ENCODE results near the gene NRG3.

NRG3 gene

GRCh38 chr10:82472406-82473335 is 597.7 kb downstream of the NRG3 start:
- no peak for DNase-seq (ENCODE audit: low read depth)

- DNase-seq (ENCODE audit: low read depth) = no peak
Observed at GRCh38 chr10:82477776-82478175, 602.8 kb downstream of the NRG3 start.

GRCh38 chr10:82492647-82493046 is 617.7 kb downstream of the NRG3 start:
- DNase-seq (ENCODE audit: low read depth) = no peak

GRCh38 chr10:82496114-82496513 is 621.1 kb downstream of the NRG3 start:
- no peak for DNase-seq (ENCODE audit: low read depth)

DNA sequence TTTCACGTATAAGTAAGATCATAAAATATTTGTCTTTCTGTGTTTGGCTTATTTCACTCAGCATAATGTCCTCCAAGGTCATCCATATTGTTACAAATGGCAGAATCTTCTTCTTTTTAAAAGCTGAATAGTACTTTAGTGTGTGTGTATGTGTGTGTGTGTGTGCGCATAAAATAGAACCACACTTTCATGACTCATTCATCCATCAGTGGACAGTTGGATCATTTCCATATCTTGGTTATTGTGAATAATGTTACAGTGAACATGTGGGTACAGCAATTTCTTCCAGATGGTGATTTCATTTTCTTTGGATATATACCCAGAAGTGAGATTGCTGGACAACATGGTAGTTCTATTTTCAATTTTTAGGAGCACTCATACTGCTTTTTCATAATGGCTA is 622.4 kb downstream of the NRG3 start:
- no peak for DNase-seq (ENCODE audit: low read depth)

DNA sequence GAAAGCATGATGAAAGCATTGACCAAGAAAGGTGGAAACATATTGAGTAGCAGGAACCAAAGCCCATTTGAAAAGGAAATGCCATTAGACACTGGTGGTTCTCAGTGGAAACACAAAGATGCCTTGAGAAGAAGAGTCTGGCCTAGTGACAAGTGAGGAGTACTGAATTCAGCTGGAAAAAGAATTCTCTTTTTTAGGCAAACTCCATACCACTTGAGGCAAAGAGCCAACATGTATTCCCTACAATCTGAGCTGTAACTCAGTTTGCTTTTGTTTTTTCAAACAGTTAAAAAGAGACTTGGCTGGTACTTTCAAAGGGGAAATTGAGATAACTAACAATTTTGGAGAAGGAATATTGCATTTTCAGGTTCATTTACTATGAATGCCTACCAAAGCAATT is 624.0 kb downstream of the NRG3 start:
- DNase-seq (ENCODE audit: low read depth) = no peak

DNA sequence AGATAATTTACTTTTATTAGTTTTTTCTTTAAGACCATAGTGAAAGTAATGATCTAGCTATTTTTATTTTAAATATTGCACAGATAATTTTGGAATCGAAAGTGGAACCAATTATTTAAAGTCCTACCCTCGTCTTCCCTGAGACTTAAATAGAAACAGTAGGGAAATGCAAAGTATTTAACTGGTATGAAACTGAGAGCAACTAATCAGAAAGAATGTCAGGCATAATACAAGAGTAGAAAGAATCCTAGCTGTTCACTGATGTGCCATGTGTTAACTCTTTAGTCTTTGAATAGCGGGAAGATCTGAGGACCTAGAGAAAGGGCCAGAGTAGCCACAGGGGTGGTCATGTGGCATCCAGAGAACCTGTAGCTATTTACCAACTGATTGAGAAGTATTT is 630.0 kb downstream of the NRG3 start:
- no peak for DNase-seq (ENCODE audit: low read depth)

- no peak for DNase-seq (ENCODE audit: low read depth)
Observed at GRCh38 chr10:82506680-82507376, 631.8 kb downstream of the NRG3 start.

GRCh38 chr10:82515256-82515655 is 640.3 kb downstream of the NRG3 start:
- DNase-seq (ENCODE audit: low read depth) = no peak

DNA sequence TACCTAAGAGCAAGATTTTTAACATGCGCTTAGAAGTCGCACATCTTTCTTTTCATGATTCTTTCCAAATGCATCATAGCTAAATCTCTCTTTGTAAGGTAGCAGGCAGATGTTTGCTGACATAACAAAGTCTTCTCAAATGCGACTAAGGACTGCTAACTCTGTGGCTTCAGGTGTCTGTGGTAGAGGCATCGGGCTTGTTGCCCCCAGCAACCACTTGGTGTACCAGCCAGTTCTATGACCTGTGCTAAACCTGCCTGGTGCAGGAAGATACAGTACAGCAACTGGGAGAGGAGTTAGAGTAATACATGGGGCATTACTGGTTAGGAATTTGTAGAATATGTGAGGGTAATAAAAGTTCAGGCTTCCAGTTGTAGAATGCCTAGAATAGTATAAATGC is 654.1 kb downstream of the NRG3 start:
- DNase-seq (ENCODE audit: low read depth) = no peak

GRCh38 chr10:82535457-82535856 is 660.5 kb downstream of the NRG3 start:
- DNase-seq (ENCODE audit: low read depth) = no peak

DNA sequence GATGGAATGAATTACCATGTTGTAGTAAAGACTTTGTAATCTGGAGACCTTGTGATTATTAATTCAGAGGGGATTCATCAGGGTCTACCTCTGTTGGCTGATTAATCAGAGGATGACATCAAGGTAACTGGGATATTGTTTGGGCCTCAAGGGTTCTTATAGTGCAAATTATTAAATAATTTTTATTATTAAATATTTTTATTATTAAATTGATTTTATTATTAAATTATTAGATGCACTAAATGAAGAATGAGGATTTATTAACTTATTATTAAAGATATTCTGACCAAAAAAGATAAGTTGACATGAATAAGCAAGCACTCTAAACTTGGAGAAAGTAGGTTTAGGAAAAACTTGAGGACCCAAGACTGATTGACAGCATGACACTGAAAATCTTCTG is 661.7 kb downstream of the NRG3 start:
- DNase-seq (ENCODE audit: low read depth) = no peak

- DNase-seq (ENCODE audit: low read depth) = no peak
Observed at GRCh38 chr10:82538272-82538671, 663.3 kb downstream of the NRG3 start.

GRCh38 chr10:82543631-82544030 is 668.6 kb downstream of the NRG3 start:
- DNase-seq (ENCODE audit: low read depth) = no peak

DNA sequence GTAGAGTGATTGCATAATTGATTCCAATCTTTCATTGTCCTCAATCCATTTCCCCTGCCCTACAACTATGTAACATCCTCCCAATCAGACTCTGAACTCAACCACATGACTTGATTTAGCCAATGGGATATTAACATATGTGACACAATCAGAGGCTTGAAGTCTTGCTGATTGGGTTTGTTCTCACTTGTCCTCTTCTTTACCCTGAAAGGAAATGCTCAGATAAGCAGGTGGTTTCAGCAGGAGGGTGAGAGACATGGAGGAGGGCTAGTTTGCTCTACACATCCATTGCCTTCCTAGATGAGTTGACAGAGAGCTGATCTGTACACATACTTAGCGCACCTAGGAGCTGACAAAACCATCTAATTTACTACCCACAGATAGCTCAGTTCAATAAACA is 669.4 kb downstream of the NRG3 start:
- DNase-seq (ENCODE audit: low read depth) = no peak

GRCh38 chr10:82551506-82551905 is 676.5 kb downstream of the NRG3 start:
- no peak for DNase-seq (ENCODE audit: low read depth)

DNA sequence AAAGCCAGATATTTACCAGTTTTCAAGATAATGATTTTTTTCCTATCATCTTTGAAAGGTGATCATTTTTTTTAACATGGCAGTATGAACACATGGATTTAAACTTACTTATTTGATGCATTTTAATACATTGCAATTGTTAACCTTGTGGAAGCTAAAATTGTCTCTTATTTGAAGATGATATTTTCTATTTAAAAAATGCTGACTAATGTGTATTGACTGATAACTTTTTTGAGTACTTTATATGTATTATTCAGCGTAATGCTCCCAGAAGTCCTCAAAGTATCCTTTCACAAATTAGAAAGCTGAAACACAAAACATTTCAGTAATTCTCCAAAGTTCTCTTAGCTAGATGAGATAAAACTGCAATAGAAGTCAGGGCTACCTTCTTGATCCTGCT is 677.3 kb downstream of the NRG3 start:
- no peak for DNase-seq (ENCODE audit: low read depth)

GRCh38 chr10:82554381-82554780 is 679.4 kb downstream of the NRG3 start:
- no peak for DNase-seq (ENCODE audit: low read depth)

DNA sequence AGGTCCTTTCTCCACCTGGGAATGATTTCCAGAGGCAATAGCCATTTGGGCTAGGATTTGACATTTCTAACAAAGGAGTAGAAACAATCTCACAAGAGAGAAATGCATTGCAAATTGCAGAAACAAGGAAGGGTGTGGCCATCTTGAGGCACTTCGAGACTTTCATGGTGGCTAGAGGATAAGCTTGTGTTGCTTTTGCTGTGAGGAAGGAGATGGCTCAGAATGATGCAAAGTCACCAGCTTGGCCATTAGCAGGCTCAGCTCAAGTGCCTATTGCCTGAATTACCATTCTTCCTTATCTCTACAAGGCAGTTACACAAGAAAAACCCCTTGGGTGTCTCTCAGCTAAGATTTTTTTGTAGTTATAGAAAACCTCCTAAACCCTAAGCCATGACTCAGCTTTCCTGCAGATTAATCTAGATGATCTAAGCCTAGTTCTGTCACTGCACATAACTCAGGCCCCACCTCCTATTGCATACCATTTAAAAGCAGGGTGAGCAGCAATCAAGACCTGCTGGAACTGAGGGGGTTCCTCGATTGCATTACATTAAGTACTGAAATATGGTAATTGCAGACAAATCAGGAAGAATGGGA is 683.1 kb downstream of the NRG3 start:
- no peak for DNase-seq (ENCODE audit: low read depth)

DNA sequence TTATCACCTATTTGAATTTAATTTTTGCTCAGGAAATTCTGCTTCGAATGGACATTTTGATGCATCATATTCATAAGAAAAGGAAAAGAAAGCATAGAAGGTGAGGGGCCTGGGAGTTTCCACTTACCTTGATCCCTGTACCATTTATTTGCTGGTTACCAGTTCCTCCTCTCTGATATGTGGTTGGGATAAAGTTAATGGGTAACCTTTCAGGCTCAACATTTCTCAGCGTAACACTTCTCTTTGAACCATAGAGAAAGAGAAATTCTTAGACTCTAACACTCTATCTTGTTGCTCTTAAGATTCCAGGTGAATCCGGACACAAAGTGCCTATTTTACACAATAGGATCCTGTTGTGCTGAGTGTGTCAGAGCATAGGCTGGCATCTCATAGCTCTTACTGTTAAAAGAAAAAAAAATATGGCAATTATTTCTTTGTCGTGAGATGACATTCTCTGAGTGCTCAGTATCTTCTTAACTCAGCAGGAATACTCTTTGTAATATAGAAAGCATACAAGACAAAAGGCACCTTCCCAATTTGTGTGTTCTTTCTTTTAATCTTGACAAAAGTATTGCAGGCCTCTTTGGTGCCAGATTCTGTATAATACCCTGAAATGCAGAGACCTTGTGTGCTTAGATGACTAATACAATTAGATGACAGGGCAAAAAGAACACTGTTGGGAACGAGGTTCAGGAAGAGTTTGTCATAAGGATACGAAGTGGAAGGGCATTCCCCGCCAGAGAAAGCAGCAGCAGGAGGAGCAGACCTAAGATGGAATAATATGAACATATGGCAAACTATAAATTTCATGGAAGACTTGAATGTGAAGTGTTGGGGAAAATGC is 689.6 kb downstream of the NRG3 start:
- DNase-seq (ENCODE audit: low read depth) = no peak

GRCh38 chr10:82565197-82565575 is 690.2 kb downstream of the NRG3 start:
- DNase-seq (ENCODE audit: low read depth) = no peak

GRCh38 chr10:82572744-82573143 is 697.8 kb downstream of the NRG3 start:
- DNase-seq (ENCODE audit: low read depth) = no peak
